Dedifferentiated amniotic fluid mesenchymal stem cell (primary cell): ENCODE data around the gene RPL15.
"Not testable (repeated sequence)": the region's sequence is repeated elsewhere in the genome, so short reads cannot be mapped to it uniquely, and the experiment has no call there.

ENCODE experiments used
- DNase-seq: peaks from one replicate; pipeline ENCODE4 v3.0.0-alpha.2; 2016; ENCODE audit errors: extremely low spot score

The RPL15 gene

DNA sequence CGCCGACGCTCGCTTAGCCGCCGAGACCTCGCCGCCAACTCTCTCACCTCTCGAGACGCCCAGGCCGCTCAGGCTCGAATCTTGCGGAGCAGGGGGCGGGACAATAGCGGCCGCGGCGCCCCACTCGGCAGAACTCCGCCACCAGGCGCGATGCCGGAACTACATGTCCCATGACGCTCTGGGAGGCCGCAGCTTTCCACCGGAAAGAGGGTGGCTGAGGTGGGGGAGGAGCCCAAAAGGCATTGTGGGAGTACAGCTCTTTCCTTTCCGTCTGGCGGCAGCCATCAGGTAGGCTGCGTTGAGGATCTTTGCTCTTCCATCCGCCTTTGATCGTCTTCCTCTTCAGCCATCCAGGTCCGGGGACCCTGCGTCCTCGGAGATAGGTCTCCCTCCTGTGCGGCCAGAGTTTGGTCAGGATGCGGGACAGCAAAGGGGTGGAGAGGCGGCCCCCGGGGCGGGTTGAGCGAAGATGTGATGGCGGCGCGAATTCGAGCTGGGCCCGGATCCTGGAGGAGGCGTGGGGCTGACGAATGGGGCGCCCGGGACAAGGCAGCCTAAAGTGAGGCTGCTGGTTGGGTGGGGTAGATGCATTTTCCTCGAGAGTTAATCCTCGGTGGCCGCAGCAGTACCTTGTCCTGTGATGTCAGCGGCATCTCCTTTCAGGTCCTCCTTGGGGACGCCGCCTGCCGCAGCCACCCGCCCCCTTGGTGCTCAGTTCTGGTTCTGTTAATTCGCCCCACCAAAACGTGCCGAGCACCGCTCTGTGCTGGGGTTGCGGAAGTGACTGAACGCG is at the start of gene RPL15, which contains the start of gene NKIRAS1:
TSS of gene RPL15 (plus strand) at position 247 of the 793 bp plus-strand sequence. CDS start 728 bp downstream, outside the sequence.
TSS of gene NKIRAS1 (minus strand) at position 105 of the 793 bp plus-strand sequence. CDS start 6,086 bp downstream, outside the sequence.
- peak; percentile 97 for DNase-seq

DNA sequence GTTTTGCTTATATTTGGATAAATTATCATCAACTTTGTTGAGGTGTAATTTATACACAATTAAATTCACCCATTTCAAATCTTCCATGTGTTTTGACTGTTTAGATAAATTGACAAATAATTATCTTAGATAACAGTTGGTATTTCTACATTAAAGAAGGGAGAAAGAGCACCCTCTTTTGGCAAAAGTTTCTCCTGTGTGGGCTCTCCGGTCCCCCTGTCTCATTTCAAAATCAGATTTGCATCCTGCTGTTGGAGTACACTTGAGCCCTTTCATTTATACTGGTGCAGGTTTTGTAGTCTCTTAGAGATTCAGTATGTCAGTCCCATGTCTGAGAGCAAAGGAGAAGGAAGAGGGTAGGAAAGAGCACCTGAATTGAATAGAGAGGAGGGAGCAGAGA is 49.5 kb upstream of the RPL15 start:
- DNase-seq: no peak

DNA sequence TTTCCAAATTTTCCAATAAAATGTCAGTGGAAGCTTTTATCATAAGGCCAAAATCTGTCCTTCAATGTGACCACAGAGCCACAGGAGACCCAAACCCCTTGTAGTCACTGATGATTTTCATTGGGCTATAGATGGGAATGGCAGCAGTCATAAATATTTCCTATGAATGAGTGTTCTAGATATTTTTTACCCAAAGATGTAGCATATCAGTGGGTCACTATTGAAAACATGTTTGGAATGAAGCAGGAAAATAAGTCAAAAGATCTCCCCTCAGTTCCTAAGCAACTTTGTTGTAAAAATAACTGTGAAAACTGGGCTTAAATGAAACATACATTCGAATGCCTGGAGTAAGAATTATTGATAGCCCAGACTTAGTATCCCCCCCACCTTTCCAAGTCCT is 49.1 kb upstream of the RPL15 start:
- DNase-seq: no peak

DNA sequence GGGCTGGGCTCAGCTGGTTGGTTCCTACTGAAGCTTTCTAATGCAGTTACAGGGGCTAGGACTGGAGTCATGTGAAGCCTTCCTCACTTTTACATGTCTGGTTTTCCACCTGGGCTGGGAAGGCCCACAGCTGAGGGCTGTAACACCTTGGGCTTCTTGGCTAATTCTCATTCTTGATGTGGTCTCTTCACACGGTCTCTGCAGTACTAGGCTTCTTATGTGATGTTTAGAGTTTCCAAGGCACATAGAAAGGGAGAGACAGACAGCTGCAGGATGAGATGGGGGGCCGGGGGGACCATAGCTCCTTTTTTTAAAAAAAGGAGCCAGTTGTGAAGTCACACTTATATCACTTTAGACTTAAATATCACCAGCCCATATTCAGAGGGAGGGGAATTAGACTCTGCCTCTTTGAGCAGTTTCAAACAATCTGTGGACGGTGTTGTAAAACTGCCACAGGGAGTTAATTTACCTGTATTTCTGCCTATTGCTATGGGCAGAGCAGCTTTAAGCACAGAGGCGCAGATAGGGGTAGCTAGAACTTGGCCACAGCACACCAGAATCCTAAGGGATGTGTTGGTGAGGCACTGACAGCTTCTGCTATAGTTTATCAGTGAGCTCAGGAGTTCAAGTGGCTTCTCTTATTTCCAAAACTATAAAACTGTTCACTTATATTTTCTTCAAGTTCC is 46.8 kb upstream of the RPL15 start:
- no peak for DNase-seq

DNA sequence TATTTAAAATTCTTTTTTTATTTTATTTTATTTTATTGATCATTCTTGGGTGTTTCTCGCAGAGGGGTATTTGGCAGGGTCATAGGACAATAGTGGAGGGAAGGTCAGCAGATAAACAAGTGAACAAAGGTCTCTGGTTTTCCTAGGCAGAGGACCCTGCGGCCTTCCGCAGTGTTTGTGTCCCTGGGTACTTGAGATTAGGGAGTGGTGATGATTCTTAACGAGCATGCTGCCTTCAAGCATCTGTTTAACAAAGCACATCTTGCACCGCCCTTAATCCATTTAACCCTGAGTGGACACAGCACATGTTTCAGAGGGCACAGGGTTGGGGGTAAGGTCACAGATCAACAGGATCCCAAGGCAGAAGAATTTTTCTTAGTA is 46.3 kb upstream of the RPL15 start:
- not testable (repeated sequence) for DNase-seq

DNA sequence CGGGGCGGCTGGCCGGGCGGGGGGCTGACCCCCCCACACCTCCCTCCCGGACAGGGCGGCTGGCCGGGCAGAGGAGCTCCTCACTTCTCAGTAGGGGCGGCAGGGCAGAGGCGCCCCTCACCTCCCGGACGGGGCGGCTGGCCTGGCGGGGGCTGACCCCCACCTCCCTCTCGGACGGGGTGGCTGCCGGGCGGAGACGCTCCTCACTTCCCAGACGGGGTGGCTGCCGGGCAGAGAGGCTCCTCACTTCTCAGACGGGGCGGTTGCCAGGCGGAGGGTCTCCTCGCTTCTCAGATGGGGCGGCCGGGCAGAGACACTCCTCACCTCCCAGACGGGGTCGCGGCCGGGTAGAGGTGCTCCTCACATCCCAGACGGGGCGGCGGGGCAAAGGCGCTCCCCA is 45.6 kb upstream of the RPL15 start:
- DNase-seq: not testable (repeated sequence)

DNA sequence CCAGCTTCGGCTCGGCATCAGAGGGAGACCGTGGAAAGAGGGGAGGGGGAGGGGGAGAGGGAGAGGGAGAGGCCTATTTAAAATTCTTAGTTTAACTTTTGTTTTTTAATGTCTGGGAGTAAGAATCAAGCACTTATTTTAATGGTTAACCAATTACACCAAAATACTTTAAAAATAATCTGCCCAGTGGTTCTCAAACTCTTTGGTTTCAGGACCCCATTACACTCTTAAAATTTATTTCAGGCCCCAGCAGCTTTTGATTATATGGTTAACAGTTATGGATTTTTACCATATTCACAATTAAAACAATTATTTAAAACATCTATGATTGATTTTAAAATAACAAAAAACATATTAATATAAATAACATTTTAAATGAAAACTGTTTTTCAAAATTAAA is 44.6 kb upstream of the RPL15 start:
- no peak for DNase-seq

DNA sequence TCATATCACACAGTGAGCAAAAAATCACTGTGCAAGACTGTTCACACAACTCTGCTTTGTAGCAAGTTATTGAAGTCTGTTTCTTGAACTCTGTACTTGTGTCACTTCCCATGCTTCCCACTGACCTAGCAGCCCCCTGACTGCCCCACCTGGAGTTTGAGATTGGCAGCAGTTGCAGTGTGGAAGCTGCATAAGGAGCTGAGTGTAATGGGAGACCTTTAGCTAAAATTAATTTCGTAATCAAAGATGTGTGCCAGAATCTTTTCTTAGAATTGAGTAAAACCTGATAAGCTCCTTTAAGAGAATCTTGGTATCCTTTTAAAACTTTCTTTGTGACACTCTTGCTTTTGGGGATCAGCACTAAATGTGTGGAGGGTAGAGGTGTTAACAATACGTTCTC is 43.0 kb upstream of the RPL15 start:
- no peak for DNase-seq

DNA sequence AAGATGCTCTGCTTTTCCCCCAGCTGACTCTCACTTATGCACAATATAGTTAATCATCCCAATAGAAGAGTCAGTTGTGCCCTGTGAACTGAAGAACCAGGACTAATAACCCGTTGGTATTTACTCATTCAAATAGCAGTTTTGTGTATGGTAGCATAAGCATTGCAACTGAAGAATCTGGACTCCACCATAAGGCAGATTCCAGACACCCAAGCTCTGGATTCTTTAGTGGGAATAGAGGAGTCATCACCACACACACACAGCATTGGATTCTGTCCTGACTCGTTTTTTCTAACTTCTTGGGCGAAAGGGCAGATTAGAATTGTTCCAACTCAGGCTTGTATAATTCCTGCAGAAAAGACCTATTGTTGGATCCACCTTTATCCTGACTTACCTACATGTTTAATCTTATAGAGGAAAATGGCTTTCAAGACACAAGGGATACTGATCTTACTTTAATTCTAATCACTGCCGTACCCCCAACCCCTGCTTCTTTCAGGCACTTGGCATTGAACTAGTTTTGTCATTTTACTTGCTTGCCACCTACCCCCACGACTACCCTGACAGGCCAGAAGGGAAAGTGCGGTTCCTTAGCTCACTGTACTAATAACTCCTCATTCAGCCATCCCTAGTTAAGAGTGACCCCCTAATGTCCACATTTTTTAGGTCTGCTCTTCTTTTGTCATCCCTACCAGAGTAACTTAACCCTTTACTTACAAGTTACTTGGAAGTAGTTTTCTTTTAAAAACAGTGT is 42.4 kb upstream of the RPL15 start:
- DNase-seq: peak; percentile 34

DNA sequence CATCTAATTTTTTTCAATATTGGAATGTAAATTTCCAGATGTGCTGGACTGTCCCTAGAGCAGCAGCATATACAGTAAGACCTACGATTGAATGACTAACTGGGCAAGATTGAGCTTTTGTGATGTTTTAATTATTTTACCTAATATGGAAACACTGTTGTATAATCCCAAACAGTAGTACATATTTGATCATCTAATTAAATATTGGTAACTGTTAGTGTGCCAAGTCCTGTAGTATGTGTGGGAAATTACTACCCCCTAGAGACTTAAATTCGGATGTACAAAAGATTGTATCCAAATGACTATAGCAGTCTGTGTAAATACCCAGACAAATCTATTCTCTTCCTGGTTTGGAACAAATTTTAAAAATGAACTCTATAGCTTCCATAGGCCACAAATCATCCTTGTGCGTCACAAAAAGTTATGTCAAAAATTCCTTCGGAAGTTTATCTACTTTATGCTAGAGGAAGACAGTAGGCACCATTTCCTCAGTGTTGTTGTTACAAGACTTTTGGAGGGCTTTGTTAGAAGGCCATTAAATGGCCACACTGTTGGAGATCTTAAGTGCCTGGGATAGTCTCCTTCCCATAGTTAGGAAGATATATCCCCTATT is 41.7 kb upstream of the RPL15 start:
- no peak for DNase-seq

DNA sequence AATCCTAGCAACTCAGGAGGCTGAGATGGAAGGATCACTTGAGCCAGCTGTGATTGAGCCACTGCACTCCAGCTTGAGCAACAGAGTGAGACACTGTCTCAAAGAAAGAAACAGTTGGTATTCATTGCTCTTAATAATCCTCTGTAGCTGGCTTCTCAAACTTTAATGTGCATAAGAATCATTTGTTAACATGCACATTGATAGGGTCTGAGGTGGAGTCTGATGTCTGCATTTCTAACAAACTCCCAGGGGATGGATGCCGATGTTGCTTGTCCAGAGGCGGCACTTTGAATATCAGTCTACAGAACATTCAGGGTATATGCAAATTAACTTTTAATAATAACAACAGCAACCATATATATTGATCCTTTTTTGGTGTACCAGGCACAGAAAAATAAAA is 40.0 kb upstream of the RPL15 start:
- no peak for DNase-seq

DNA sequence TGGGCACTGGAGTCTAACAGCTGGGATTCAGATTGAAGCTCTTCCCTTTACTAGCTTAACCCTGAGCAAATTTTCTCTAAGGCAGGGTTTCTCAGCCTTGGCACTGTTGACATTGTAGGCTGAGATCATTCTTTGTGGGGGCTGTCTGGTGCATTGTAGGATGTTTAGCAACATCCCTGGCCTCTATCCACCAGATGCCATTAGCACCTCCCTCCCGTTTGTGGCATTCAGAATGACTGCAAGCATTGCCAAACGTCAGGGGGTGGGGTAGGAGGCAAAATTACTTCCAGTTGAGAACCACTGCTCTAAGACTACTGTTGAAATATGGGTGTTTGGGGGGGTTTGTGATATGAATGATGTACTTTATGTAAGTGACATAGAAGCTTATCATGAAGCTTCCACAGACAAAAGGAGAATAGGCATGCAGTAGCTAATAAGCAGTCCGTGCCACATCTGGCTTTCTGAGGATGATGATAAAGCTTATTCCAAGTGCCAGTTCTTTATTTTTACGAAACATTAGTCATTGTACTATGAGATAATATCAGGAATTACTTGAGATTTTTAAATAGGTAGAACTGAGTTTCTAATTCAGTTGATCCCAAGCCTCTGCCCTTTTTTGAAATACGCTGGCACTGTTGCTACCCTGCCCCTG is 39.5 kb upstream of the RPL15 start:
- DNase-seq: peak; percentile 74

DNA sequence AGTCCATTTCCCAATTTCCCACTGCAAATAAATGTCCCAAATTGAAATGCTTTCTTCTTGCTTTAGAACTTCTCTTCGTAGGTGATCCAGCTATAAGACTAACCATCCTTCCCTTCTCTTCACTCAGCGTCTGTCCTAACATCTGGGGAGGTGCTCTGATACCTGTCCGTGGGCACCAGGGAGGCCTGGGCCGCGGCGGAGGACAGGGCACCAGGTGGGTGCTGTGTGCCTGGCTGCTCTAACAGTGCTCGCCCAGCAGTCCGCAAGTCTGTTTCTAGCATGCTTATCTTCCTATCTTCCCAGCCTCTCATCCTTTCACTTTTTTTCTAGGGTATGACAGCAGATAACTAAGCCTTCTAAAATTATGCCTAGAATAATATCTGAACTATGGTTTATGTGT is 37.4 kb upstream of the RPL15 start:
- no peak for DNase-seq

DNA sequence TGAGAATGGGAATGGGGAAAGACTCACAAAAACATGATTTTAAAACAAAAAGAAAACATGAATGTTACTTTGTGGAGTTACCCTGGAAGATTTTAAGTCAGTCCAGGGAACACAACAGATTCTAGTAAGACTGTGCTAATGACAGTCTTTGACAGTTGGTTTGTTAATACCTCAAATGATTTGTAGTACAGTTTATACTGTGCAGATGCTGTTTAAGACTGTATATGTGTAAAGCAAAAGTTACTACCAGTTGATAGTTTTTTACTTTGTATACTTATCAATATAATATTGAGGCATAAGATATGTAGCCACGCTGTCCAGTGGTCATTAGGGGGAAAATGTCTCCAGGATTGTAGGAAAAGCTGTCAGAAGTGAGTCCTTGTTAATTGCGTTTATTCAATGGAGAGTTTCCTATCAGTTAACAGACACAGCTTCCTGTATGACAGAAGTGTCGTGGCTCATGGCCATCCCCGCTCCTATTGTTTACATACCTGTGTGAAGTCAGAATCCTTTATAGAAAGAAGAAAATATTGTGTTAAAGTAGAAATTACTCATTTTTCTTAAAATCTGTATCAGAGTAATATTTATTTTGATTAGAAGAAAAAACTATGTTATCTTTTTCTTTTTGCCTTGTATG is 36.1 kb upstream of the RPL15 start:
- DNase-seq: no peak

DNA sequence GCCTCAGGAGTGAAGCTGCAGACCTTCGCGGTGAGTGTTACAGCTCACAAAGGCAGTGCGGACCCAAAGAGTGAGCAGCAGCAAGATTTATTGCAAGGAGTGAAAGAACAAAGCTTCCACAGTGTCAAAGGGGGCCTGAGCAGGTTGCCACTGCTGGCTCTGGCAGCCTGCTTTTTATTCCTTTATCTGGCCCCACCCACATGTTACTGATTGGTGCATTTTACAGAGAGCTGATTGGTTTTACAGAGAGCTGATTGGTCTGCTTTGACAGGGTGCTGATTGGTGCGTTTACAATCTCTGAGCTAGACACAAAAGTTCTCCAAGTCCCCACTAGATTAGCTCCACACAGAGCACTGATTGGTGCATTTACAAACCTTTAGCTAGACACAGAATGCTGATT is 34.9 kb upstream of the RPL15 start:
- not testable (repeated sequence) for DNase-seq

DNA sequence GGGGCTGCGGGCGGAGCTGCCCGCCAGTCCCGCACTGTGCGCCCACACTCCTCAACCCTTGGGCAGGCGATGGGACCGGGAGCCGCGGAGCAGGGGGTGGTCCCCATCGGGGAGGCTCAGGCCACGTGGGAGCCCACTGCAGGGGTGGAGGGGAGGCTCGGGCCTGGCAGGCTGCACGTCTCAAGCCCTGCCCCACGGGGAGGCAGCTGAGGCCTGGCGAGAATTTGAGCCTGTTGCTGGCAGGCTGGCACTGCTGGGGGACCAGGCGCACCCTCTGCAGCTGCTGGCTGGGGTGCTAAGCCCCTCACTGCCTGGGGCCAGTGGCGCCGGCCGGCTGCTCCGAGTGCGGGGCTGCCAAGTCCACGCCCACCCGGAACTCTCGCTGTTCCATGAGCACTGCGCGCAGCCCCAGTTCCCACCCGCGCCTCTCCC is 34.4 kb upstream of the RPL15 start:
- no peak for DNase-seq

DNA sequence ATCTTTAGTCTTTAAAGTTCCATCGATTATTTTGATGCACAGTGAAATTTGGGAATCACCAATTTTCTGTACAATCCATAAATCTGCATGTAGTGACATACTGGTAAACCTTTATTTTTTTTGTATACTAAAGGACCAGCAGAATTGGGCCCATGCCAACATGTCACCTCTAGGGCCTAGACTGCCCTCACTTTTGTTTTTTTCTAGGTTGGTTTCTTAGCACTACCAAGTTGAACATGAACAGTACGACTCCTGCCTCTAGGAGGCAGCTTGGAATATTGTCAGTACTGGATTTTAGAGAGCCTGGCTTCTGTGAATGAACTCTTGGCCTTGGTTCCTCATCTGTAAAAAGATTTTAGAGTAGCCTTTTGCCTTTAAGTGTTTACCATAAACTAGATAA is 32.5 kb upstream of the RPL15 start:
- no peak for DNase-seq

DNA sequence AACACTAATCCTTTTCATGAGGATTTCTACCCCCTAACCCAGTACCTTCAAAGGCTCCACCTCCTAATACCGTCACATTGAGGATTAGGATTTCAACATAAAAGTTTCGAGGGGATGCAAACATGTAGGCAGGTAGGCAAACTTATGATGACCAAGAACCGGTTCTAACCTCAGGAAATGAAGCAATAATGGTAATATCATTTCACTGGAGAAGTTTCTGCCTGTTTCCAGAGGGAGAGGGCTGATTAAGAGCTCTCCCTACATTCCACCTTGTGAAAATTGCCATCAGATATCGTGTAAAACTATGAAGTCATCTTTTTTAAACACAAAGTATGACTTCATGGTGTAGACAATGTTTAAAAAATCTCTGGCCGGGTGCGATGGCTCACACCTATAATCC is 31.7 kb upstream of the RPL15 start:
- no peak for DNase-seq

DNA sequence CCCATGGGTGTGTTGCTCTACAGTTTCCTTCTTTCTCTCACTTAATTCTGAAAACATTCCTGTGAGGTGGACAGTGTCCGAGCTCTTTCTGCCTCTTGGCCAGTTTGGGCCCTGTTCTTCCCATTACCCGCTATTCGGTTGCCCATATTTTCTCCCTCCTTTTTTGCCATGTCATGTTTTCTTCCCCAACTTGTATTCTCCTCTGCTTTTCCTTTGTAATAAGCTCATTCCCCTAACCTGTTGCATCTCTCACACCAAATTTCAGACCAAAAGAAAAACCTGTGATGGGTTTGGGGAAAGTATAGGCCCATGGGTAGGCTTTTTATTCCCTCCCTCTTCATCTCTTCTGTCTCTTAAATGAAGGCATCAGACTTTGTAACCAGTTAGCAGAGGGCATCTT is 30.6 kb upstream of the RPL15 start:
- no peak for DNase-seq

DNA sequence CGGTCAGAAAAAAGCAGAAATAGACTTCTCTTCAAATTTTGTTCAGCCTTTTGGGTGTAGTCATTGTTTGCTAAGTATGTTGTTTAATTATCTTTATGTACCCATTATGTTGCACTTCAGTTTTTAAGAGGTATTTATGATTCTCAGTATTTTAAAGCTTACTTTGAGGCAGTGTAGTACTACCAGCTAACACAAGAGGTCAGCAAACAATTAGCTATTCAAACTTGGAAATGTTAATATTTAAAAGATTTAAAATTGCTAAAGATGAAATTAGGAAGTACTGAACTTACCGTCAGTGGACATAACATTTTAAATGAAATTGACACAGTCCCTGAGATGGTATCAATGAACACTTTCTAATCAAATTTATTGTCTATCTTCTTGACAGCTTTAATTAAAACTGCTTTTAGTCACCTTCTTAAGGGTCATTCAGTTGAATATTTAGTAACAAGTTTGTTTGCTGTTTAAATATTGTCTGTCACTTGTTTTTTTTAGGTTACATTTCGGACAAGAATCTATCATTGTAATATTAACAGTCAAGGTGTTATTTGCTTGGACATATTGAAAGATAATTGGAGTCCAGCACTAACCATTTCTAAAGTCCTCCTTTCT is 28.2 kb upstream of the RPL15 start:
- peak; percentile 37 for DNase-seq

DNA sequence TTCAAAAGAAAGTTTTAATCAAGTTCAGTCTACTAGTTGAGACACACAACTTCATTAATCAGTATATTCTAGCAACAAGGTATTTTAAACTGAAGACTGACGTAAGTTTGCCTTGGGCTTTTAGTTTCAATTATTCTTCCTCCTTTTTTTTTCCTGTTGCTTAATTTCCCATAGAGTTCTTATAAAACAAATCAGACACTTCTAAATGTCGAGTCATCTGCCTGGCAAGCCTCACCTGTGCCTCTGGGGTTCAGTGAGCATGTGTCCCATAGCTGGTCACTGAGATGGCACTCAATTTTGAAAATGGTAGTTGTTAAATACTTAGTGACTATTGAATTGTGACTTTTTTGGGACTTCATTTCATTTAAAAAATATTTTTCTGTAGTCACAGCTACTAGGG is 27.5 kb upstream of the RPL15 start:
- no peak for DNase-seq
